ENCODE results near the gene FBLN1. TPM values are rescaled to one million over a fixed set of nuclear protein-coding genes. Genes with fewer than 3 reads are reported as not detected.

FBLN1 gene
- total RNA-seq, 2 donors from 2014 or later = 226 to 305 TPM

- Mint-ChIP-seq H3K9me3 (no peaks in the 10 kb centered on the region), H3K27ac (peak overlapping the region; percentile 17), H3K27me3 (ENCODE audit: insufficient read depth) (no peaks in the 10 kb centered on the region), H3K4me3 (no peak overlapping the region), H3K4me1 (peaks cover 1% of the 10 kb centered on the region), H3K36me3 (ENCODE audit: low read depth) (peaks cover 67% of the 10 kb centered on the region)
- 92 to 93% methylated on average over 10 to 17 of the region's 17 CpGs for WGBS, 2 experiments (ENCODE audit: insufficient coverage in 1 of 2, insufficient read length in 1 of 2)
- Histone ChIP-seq H3K9ac (ENCODE audit: extremely low read depth, low read length, poor library complexity, severe bottlenecking) (no peak overlapping the region), H3K9me3 (ENCODE audit: control insufficient read depth, low read length) (no peaks in the 10 kb centered on the region), H3K4me3 (ENCODE audit: low read length) (no peak overlapping the region), H3K27ac (ENCODE audit: low read depth, low read length) (no peak overlapping the region), H3K36me3 (ENCODE audit: control insufficient read depth, insufficient read depth, low read length) (peaks cover 87% of the 10 kb centered on the region), H3K4me1 (ENCODE audit: control insufficient read depth, insufficient read depth, low read length) (no peaks in the 10 kb centered on the region), H3K27me3 (ENCODE audit: control insufficient read depth, insufficient read depth, low read length, poor library complexity, severe bottlenecking) (no peaks in the 10 kb centered on the region)
- TF ChIP-seq, protein P1, sequence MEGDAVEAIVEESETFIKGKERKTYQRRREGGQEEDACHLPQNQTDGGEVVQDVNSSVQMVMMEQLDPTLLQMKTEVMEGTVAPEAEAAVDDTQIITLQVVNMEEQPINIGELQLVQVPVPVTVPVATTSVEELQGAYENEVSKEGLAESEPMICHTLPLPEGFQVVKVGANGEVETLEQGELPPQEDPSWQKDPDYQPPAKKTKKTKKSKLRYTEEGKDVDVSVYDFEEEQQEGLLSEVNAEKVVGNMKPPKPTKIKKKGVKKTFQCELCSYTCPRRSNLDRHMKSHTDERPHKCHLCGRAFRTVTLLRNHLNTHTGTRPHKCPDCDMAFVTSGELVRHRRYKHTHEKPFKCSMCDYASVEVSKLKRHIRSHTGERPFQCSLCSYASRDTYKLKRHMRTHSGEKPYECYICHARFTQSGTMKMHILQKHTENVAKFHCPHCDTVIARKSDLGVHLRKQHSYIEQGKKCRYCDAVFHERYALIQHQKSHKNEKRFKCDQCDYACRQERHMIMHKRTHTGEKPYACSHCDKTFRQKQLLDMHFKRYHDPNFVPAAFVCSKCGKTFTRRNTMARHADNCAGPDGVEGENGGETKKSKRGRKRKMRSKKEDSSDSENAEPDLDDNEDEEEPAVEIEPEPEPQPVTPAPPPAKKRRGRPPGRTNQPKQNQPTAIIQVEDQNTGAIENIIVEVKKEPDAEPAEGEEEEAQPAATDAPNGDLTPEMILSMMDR (conservative IDR thresholded peaks at IDR 0.05) = peak; percentile 62
- peak; percentile 85 for DNase-seq
Measured at GRCh38 chr22:45548991-45549761, 46.5 kb downstream of the FBLN1 start.

DNA sequence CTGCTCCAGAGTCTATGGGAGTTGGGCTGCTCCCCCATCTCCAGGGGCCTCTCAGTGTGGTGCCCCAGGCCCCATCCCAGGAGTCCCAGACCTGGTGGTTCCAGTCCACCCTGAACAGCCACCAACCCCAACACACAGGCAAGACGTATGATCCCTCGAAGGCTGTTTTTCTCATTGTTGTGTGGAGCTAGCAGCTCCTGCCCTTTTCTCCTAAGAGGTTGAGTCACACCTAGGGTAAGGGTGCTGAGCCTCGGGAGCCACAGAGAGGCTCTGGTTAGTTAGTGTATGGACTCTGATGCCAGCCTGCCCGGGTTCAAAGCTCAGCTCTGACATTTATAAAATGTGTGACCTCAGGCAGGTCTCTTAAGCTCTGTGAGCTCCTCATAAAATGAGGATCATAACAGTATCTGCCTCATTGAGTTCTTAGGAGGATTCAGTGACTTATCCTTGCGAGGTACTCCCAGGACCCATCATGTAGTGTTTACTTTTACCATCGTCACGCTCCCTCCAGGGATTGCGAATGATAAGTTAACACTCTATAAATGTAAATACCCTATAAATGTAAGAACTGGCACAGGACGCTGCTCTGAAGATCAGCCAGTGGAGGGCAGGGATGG, 47.2 kb downstream of the FBLN1 start:
- no peak overlapping the region for H3K9ac ChIP-seq (ENCODE audit: extremely low read depth, low read length, poor library complexity, severe bottlenecking)
- no peaks in the 10 kb centered on the region for H3K4me1 ChIP-seq (ENCODE audit: control insufficient read depth, insufficient read depth, low read length)
- no peak for DNase-seq
- H3K4me3 ChIP-seq (ENCODE audit: low read length) = no peak overlapping the region
- H3K4me3 Mint-ChIP-seq = no peak overlapping the region
- TF ChIP-seq, protein P1 (conservative IDR thresholded peaks at IDR 0.05) = no peak
- H3K27ac ChIP-seq (ENCODE audit: low read depth, low read length) = no peak overlapping the region
- WGBS, 2 experiments (ENCODE audit: insufficient coverage in 1 of 2, insufficient read length in 1 of 2) = 96 to 100% methylated on average over 4 to 9 of the region's 9 CpGs
- no peak overlapping the region for H3K27ac Mint-ChIP-seq
- no peaks in the 10 kb centered on the region for H3K27me3 Mint-ChIP-seq (ENCODE audit: insufficient read depth)
- peaks cover 62% of the 10 kb centered on the region for H3K36me3 Mint-ChIP-seq (ENCODE audit: low read depth)
- H3K9me3 ChIP-seq (ENCODE audit: control insufficient read depth, low read length) = no peaks in the 10 kb centered on the region
- H3K4me1 Mint-ChIP-seq = peaks cover 1% of the 10 kb centered on the region
- no peaks in the 10 kb centered on the region for H3K27me3 ChIP-seq (ENCODE audit: control insufficient read depth, insufficient read depth, low read length, poor library complexity, severe bottlenecking)
- no peaks in the 10 kb centered on the region for H3K9me3 Mint-ChIP-seq
- H3K36me3 ChIP-seq (ENCODE audit: control insufficient read depth, insufficient read depth, low read length) = peaks cover 87% of the 10 kb centered on the region

- Histone ChIP-seq H3K9ac (ENCODE audit: extremely low read depth, low read length, poor library complexity, severe bottlenecking) (no peak overlapping the region), H3K36me3 (ENCODE audit: control insufficient read depth, insufficient read depth, low read length) (peaks cover 85% of the 10 kb centered on the region), H3K9me3 (ENCODE audit: control insufficient read depth, low read length) (no peaks in the 10 kb centered on the region), H3K27ac (ENCODE audit: low read depth, low read length) (no peak overlapping the region), H3K4me3 (ENCODE audit: low read length) (no peak overlapping the region), H3K27me3 (ENCODE audit: control insufficient read depth, insufficient read depth, low read length, poor library complexity, severe bottlenecking) (no peaks in the 10 kb centered on the region), H3K4me1 (ENCODE audit: control insufficient read depth, insufficient read depth, low read length) (no peaks in the 10 kb centered on the region)
- no peak overlapping the region for H3K27ac Mint-ChIP-seq
- no peaks in the 10 kb centered on the region for H3K27me3 Mint-ChIP-seq (ENCODE audit: insufficient read depth)
- WGBS, 2 experiments (ENCODE audit: insufficient coverage in 1 of 2, insufficient read length in 1 of 2) = 97 to 99% methylated on average over 13 to 14 of the region's 14 CpGs
- H3K36me3 Mint-ChIP-seq (ENCODE audit: low read depth) = peaks cover 60% of the 10 kb centered on the region
- H3K4me1 Mint-ChIP-seq = peaks cover 1% of the 10 kb centered on the region
- TF ChIP-seq, protein P1 (conservative IDR thresholded peaks at IDR 0.05) = no peak
- no peak for DNase-seq
- H3K9me3 Mint-ChIP-seq = no peaks in the 10 kb centered on the region
- H3K4me3 Mint-ChIP-seq = no peak overlapping the region
Measured at GRCh38 chr22:45550416-45550815, 47.7 kb downstream of the FBLN1 start.

Data from endodermal cell (in vitro differentiated cells).